Spleen (tissue), 11 donors: ENCODE measurements around the gene EDEM1. TPM values are rescaled to one million over a fixed set of nuclear protein-coding genes. Genes with fewer than 3 reads are reported as not detected.

Experiments used
- DNase-seq: peaks from one replicate; pipeline ENCODE4 v3.0.0-alpha.2; 2020
- H3K27ac ChIP-seq, 8 donors: fragments of 200-600 bp; sonication (generic) in 7 of 8; 1 replicate in 4 of 8; 2 replicates in 4 of 8; pipeline versions ENCODE4 v1.5.0 to v1.8.0; 2016 to 2021; ENCODE audit warnings: inconsistent platforms in 4 of 8, mild to moderate bottlenecking in 4 of 8, moderate library complexity in 1 of 8
- H3K27me3 ChIP-seq, 7 donors: fragments of 200-600 bp; sonication (generic) in 6 of 7; replicated peaks in 1 of 7; 1 replicate in 4 of 7; 2 replicates in 3 of 7; pipeline versions ENCODE4 v1.5.0 to v1.8.0; 2016 to 2021; ENCODE audit warnings: inconsistent platforms in 3 of 7, mild to moderate bottlenecking in 1 of 7
- H3K36me3 ChIP-seq, 6 donors: fragments of 200-600 bp; sonication (generic) in 5 of 6; 1 replicate in 4 of 6; 2 replicates in 2 of 6; pipeline versions ENCODE4 v1.5.0 to v1.8.0; 2016 to 2021; ENCODE audit warnings: inconsistent platforms in 2 of 6
- H3K4me1 ChIP-seq, 6 donors: fragments of 200-600 bp; sonication (generic) in 5 of 6; 1 replicate in 3 of 6; 2 replicates in 3 of 6; pipeline versions ENCODE4 v1.5.0 to v1.8.0; 2016 to 2021; ENCODE audit warnings: inconsistent platforms in 3 of 6
- H3K4me3 ChIP-seq, 8 donors: fragments of 200-600 bp; sonication (generic) in 7 of 8; 1 replicate in 4 of 8; 2 replicates in 4 of 8; pipeline versions ENCODE4 v1.5.0 to v1.8.0; 2016 to 2021; ENCODE audit warnings: inconsistent platforms in 4 of 8, mild to moderate bottlenecking in 4 of 8, moderate library complexity in 2 of 8
- H3K9me3 ChIP-seq, 8 donors: fragments of 200-600 bp; sonication (generic) in 7 of 8; 1 replicate in 4 of 8; 2 replicates in 4 of 8; pipeline versions ENCODE4 v1.5.0 to v1.8.0; 2016 to 2021; ENCODE audit warnings: inconsistent platforms in 4 of 8
- CTCF ChIP-seq, 11 experiments: fragments of 200-600 bp in 7 of 11; fragments of 450-650 bp in 4 of 11; sonication (generic) in 4 of 11; IDR thresholded peaks in 8 of 11; conservative IDR thresholded peaks in 3 of 11; 1 replicate in 7 of 11; 2 replicates in 4 of 11; pipeline versions ENCODE4 v1.4.0 to v1.8.0; 2016 to 2021; ENCODE audit warnings: antibody characterized with exemption in 11 of 11, inconsistent platforms in 4 of 11, mild to moderate bottlenecking in 1 of 11
- POLR2A ChIP-seq, 3 donors: fragments of 450-650 bp; IDR thresholded peaks; one replicate each; pipeline ENCODE4 v1.5.1; 2017; ENCODE audit warnings: antibody characterized with exemption in 3 of 3, mild to moderate bottlenecking in 1 of 3
- POLR2AphosphoS5 ChIP-seq, 3 donors: sonication (generic); formaldehyde crosslinking; IDR thresholded peaks; one replicate each; pipeline ENCODE4 v1.5.1; 2017; ENCODE audit warnings: antibody characterized with exemption in 3 of 3
- WGBS, 5 donors: extraction: QIAGEN DNeasy Blood & Tissue Kit in 3 of 5; methylation state at CpG; one replicate each; pipeline versions ENCODE4 v1.1.5 to v1.1.7; 2013 to 2018; 5-methylcytosine and 5-hydroxymethylcytosine counted together
- intact Hi-C: fragments of 100-400 bp; cut with DNase I; formaldehyde crosslinking; loops from one replicate; pipeline ENCODE4 v1.15.0; 2023; ENCODE audit warnings: low total_unique reads
- polyA plus RNA-seq, 3 donors: library from polyadenylated mRNA; stranded (reverse); fragments of 200-250 nt; gene quantifications; one replicate each; pipeline ENCODE4 v1.2.1, GENCODE V29; 2013
- total RNA-seq, 7 donors: library from RNA; depleted of rRNA in 3 of 7; stranded (reverse); fragments of >200 nt in 3 of 7; fragmentation: NEBNext Ultra II Directional in 4 of 7; extraction: Animal tissue kit (Norgen Biotek cat#: 25700) in 4 of 7; gene quantifications; one replicate each; pipeline versions ENCODE4 v1.1.0 to v1.2.1, GENCODE V29; 2016 to 2021
- donor health status: healthy with polysubstance abuse.
- donor health status: DM: no; HTN: no; CAD: no; lungs with moderate emphysema.
- donor health status: DM: no; HTN: no; CAD: no.
- donor health status: Bipolar disorder and iron deficiency.
- donor health status: healthy.
- donor health status: DM: no; HTN: no; CAD: no.
- donor health status: DM: yes; HTN: yes; CAD: no.

EDEM1 gene
- total and polyA plus RNA-seq, 10 donors = 8.4 to 174 (median 73.8) TPM

- no peak for DNase-seq
- Histone ChIP-seq H3K36me3 (peaks cover 0 to 75% (median 44%) of the 10 kb centered on the region in 6 donors), H3K27ac (peak overlapping the region; percentile 30 to 100 (median 79)), H3K27me3 (no peaks in the 10 kb centered on the region), H3K4me3 (no peak overlapping the region), H3K9me3 (no peaks in the 10 kb centered on the region), H3K4me1 (peaks cover 44 to 67% (median 62%) of the 10 kb centered on the region in 6 donors)
- intact Hi-C loops = no loop called here
- TF ChIP-seq POLR2AphosphoS5 (IDR thresholded peaks at IDR 0.05) (no peak), CTCF (IDR thresholded peaks at IDR 0.05 in 8 of 11, conservative IDR thresholded peaks at IDR 0.05 in 3 of 11) (no peak), POLR2A (IDR thresholded peaks at IDR 0.05) (no peak)
- WGBS, 5 donors = 38 to 49% (median 45%) methylated on average over 5 of the region's 5 CpGs
These were observed 11.7 kb downstream of the EDEM1 start for GRCh38 chr3:5198986-5199731.

- H3K9me3 ChIP-seq = no peaks in the 10 kb centered on the region
- no peak overlapping the region for H3K4me3 ChIP-seq
- peaks cover 24 to 60% (median 43%) of the 10 kb centered on the region in 6 donors for H3K4me1 ChIP-seq
- DNase-seq = no peak
- intact Hi-C loops = no loop called here
- no peak overlapping the region for H3K27ac ChIP-seq
- 88 to 96% (median 91%) methylated on average over 6 of the region's 6 CpGs for WGBS, 5 donors
- peaks cover 0 to 87% (median 68%) of the 10 kb centered on the region in 6 donors for H3K36me3 ChIP-seq
- no peak for TF ChIP-seq CTCF (IDR thresholded peaks at IDR 0.05 in 8 of 11, conservative IDR thresholded peaks at IDR 0.05 in 3 of 11)
- TF ChIP-seq POLR2AphosphoS5 (IDR thresholded peaks at IDR 0.05) = no peak
- no peak for TF ChIP-seq POLR2A (IDR thresholded peaks at IDR 0.05)
- H3K27me3 ChIP-seq = no peaks in the 10 kb centered on the region
These were observed 14.0 kb downstream of the EDEM1 start for GRCh38 chr3:5201536-5201935.

GRCh38 chr3:5202222-5202621 lies 14.7 kb downstream of the EDEM1 start:
- peaks cover 0 to 91% (median 75%) of the 10 kb centered on the region in 6 donors for H3K36me3 ChIP-seq
- H3K4me3 ChIP-seq = no peak overlapping the region
- intact Hi-C loops = no loop called here
- H3K27me3 ChIP-seq = no peaks in the 10 kb centered on the region
- DNase-seq = no peak
- H3K4me1 ChIP-seq = peaks cover 18 to 53% (median 36%) of the 10 kb centered on the region in 6 donors
- 89 to 97% (median 96%) methylated on average over 2 of the region's 2 CpGs for WGBS, 5 donors
- TF ChIP-seq POLR2A (IDR thresholded peaks at IDR 0.05) = no peak
- no peak for TF ChIP-seq POLR2AphosphoS5 (IDR thresholded peaks at IDR 0.05)
- TF ChIP-seq CTCF (IDR thresholded peaks at IDR 0.05 in 8 of 11, conservative IDR thresholded peaks at IDR 0.05 in 3 of 11) = no peak
- H3K9me3 ChIP-seq = no peaks in the 10 kb centered on the region
- no peak overlapping the region for H3K27ac ChIP-seq

GRCh38 chr3:5205165-5205941 lies 17.8 kb downstream of the EDEM1 start:
- DNase-seq = no peak
- 70 to 85% (median 80%) methylated on average over 7 of the region's 7 CpGs for WGBS, 5 donors
- TF ChIP-seq CTCF (IDR thresholded peaks at IDR 0.05 in 8 of 11, conservative IDR thresholded peaks at IDR 0.05 in 3 of 11) (no peak), POLR2AphosphoS5 (IDR thresholded peaks at IDR 0.05) (no peak), POLR2A (IDR thresholded peaks at IDR 0.05) (no peak)
- H3K4me3 ChIP-seq = no peak overlapping the region
- peaks cover 0 to 22% (median 6%) of the 10 kb centered on the region in 6 donors for H3K4me1 ChIP-seq
- no peaks in the 10 kb centered on the region for H3K9me3 ChIP-seq
- peak overlapping the region in 2 of 8 donors; percentile 13 to 60 for H3K27ac ChIP-seq
- H3K27me3 ChIP-seq = no peaks in the 10 kb centered on the region
- intact Hi-C loops = no loop called here
- peaks cover 4 to 100% (median 98%) of the 10 kb centered on the region in 6 donors for H3K36me3 ChIP-seq
